AG10803 (cell line): ENCODE results near the gene PRLR.
"Not testable (repeated sequence)": the region's sequence is repeated elsewhere in the genome, so short reads cannot be mapped to it uniquely, and the experiment has no call there.

ENCODE experiments used
- DNase-seq: peaks from one replicate; pipeline ENCODE4 v3.0.0; 2010; ENCODE audit warnings: low read depth
- H3K4me3 ChIP-seq: 2 replicates; pipeline ENCODE4 v1.5.1; 2011; ENCODE audit warnings: mild to moderate bottlenecking, low read length, control low read depth
- CTCF ChIP-seq: conservative IDR thresholded peaks from 2 replicates; pipeline ENCODE4 v1.5.1; 2011; ENCODE audit warnings: mild to moderate bottlenecking, low read length, control low read depth, inconsistent platforms

Gene PRLR

GRCh38 chr5:35115920-35116319 is 114.4 kb downstream of the PRLR start:
- TF ChIP-seq CTCF, result no peak
- no peak for DNase-seq

GRCh38 chr5:35114698-35115097 is 115.6 kb downstream of the PRLR start:
- no peak for TF ChIP-seq CTCF
- no peak for DNase-seq
- H3K4me3 ChIP-seq, result no peak overlapping the region

More at GRCh38 chr5:35115920-35116319, 114.4 kb downstream of the PRLR start:
- H3K4me3 ChIP-seq, result no peak overlapping the region

- DNase-seq, result no peak
- H3K4me3 ChIP-seq, result no peak overlapping the region
- no peak for TF ChIP-seq CTCF
Observed at GRCh38 chr5:35112300-35112699, 118.0 kb downstream of the PRLR start.

- not testable (repeated sequence) for H3K4me3 ChIP-seq, DNase-seq
Observed at GRCh38 chr5:35104550-35104949, 125.7 kb downstream of the PRLR start.

- no peak for TF ChIP-seq CTCF
- no peak overlapping the region for H3K4me3 ChIP-seq
- DNase-seq, result no peak
Observed at GRCh38 chr5:35103637-35104299, 126.5 kb downstream of the PRLR start.

- not testable (repeated sequence) for H3K4me3 ChIP-seq, DNase-seq
Observed at GRCh38 chr5:35101720-35102119, 128.6 kb downstream of the PRLR start.

- DNase-seq, result no peak
- no peak for TF ChIP-seq CTCF
- H3K4me3 ChIP-seq, result no peak overlapping the region
Observed at GRCh38 chr5:35101016-35101415, 129.3 kb downstream of the PRLR start.

GRCh38 chr5:35098214-35098613 is 132.1 kb downstream of the PRLR start:
- no peak for TF ChIP-seq CTCF
- no peak for DNase-seq
- no peak overlapping the region for H3K4me3 ChIP-seq
